Stimulated activated CD8-positive, alpha-beta memory T cell treated with anti-CD3 and anti-CD28 coated beads, Interleukin-15, amount 100 ng/mL, for 1 hour (primary cell): Measurements from ENCODE around the gene VWA8.
"Not testable (repeated sequence)": the region's sequence is repeated elsewhere in the genome, so short reads cannot be mapped to it uniquely, and the experiment has no call there.

Source experiments
- DNase-seq: peaks from one replicate; pipeline ENCODE4 v3.0.0-alpha.2; 2020; ENCODE audit warnings: low read depth

Gene VWA8

DNA sequence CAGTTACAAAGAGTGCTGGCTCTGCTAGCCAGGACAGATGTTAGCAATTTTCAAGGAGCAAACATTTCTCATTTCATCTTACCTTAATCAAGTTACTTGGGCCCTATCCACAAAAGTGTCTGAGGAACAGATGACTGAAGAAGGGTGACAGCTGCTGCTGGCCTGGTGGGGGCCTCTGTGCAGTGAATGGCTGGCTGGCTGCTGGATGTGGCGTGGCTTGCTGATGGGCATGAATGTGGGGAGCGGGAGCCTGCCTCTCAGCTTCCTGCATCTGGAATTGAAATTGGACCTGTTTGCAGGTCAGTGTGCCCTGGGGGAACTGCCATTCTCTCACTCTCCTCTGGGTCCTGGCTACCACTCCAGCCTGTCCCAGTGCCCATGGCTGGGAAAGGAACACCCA is 408.9 kb downstream of the VWA8 start:
- DNase-seq, result no peak

GRCh38 chr13:41550276-41550675 is 410.6 kb downstream of the VWA8 start:
- DNase-seq, result no peak

DNA sequence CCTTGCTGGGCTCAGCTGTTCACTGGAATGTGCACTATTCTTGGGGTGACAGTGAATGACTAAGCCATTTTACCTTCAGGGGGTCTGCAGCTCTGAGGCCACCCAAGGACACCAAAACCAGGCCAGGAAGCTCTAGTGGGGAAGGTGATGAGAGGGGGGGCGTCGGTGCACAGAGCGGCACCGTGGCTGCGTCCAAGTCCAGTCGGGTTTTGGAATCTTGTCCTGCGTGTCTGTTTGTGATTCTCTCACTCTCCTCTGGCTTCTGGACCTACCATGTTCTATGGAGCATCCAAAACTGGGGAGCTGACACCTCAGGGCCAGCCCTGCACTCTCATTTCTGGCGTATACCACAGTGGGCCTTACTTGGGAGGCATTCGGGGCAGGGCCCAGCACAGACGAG is 411.4 kb downstream of the VWA8 start:
- no peak for DNase-seq

DNA sequence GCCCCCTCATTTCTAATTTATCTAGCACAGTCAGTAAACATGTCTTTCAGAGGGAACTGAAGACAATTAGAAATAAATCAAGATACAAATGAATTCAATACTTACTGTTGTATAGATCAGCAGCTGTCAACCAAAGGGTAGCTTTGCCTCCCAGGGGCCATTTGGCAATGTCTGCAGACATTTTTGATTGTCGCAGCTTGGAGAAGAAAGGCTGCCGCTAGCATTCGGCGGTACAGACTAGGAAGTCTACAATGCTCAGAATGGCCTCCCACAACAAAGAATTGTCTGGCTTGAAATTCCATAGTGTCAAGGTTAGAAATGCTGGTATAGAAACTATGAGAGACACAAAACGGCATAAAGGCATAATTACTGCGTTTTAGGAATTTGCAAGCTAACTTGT is 412.0 kb downstream of the VWA8 start:
- DNase-seq, result no peak

GRCh38 chr13:41548031-41548430 is 412.9 kb downstream of the VWA8 start:
- no peak for DNase-seq

DNA sequence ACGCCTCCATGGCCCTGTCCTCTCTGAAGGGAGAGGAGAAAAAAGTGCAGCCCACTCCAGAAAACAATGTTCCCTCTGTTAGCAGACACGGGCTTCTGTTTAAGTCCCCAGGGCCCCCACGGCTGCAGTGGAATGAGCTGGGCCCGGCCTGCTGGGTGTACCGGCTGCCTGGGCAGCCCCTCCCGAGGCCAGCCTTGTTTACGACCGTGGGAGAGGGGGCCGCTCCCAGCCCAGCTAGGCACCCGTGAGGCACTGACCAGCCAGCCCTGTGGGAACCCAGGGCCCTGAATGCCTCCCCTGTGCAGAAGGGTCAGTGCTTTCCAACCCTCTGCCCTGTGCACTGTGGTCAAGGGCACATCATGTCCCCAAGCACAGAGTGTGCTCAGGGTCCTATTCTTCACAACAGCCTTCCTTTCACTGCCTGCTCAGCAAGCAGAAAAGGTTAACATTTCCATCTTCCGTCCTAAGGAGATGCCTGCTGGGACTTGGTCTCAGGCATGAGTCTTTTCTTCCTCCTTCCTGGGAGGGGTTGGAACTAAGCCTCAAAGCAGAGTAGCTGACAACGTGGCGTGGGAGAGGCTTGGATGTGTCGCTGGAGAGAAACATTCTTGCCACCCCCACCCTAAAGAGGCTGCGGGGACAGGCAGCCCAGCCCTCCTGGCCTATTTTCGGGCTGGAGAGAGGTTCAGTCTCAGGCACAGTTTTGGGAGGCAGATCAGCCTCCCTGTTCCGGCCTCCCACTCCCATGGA is 413.5 kb downstream of the VWA8 start:
- DNase-seq, result no peak

DNA sequence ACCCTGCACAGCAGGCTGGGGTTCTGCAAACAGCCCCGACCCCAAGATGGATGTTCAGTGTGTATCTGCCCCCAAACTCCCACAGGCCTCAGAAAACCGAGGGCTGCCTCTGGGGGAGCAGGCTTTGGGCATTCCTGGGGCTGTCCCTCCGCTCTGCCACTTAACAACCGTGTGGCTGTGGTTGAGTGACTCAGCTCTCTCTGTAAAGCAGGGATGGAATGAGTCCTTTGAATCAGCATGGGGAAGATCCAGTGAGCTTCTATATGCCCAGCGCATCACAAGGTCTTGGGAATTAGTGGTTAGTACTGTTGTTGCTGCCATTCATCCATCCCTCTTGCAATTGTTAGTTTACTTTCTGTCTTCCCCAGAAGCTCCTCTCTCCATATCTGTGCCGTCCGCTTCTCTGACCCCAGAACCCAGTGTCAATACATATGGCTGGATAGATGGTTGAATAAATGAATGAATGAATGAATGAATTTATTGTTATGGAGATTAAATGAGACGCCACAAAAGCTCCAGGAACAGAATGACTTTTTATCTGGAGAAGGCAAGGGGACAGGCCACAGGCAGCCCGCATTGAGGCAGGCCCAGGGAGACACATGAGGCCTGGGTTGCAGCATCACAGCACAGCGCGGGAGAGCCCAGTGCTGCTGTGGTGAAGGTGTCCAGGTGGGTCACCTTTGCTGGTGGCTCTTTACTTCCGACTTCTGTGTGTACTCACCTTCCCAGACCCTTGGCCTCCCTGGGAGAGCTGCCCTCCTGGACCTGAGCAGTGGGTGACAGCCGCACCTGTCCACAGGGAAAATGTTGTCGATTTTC is 414.3 kb downstream of the VWA8 start:
- no peak for DNase-seq

DNA sequence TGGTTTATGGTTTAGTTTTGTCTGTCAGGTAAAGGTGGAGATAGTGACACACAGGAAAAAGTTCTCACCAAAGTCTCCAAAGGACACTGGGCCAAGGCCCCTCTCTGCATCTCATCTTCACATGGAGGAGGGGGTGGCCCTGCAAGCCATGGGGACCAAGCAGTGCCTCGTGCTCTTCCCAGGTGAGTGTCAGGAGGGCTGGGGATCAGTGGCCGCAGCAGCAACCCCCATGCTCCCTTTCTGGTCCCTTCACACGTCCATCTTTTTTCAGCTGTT is 415.5 kb downstream of the VWA8 start:
- DNase-seq, result no peak

DNA sequence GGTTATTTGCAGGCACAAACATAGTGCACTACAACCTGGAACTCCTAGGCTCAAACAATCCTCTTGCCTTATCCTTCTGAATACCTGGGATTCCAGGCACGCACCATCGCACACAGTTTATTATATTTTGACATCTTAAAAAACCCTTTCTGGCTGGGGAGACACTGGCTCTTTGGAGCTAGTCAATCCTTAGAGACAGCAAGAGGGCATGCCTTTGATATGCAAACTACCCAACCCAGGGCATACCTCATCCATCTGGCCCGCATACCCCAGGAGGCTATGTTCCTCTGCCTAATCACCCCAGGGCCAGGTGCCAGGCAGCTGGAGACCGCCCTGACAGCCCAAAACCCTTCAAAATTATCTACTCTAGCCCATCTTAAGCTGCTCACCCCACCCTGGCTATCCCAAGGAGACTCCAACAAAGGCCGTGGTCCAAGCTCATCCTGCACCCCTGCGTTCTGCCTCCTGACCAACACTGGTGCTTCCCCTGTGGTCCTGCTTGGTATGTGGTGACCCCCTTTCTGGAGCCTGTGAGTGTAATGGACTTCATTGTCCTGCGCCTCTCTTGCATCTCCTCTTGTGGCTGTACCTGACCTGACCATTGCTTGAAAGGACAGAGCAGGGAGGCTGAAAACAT is 417.1 kb downstream of the VWA8 start:
- no peak for DNase-seq

- DNase-seq, result not testable (repeated sequence)
Measured at GRCh38 chr13:41542799-41543198, 418.1 kb downstream of the VWA8 start.

- DNase-seq, result no peak
Measured at GRCh38 chr13:41542281-41542680, 418.6 kb downstream of the VWA8 start.

DNA sequence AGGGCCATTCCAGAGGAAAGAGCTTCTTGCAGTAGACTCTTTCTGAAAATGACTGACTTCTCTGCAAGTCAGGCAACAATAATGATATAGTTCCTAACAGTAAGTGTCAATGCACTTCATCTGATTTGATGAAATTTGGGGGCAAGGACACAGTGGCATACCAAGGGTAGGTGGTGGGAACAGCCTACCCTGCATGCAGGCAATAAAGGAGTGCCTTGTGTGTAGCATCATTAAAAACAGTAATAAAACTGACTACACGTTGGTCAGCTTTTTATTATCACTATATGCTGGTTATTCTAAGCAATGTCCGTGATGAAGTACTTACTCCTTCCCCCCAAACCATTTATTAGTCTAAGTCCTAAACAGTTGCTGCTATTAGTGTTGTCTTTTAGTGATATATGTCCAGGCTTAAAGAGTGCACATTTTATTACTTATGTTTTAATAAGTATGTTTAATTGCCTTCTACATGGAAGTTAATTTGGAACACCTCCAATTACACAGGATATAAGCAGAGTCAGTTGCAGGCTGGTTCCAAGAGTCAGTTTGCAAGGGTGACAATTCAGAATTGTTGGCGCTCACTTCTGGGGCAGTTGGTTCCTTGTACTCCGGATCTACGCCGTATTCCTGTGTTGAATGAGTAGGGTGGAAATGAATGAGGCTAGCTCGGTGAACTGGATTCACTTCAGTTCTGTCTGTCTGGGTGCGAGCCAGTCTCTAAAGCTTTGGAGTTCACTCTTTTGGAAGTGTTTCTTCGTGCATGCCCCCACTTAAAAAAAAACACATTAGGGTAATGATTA is 419.6 kb downstream of the VWA8 start:
- DNase-seq, result no peak

DNA sequence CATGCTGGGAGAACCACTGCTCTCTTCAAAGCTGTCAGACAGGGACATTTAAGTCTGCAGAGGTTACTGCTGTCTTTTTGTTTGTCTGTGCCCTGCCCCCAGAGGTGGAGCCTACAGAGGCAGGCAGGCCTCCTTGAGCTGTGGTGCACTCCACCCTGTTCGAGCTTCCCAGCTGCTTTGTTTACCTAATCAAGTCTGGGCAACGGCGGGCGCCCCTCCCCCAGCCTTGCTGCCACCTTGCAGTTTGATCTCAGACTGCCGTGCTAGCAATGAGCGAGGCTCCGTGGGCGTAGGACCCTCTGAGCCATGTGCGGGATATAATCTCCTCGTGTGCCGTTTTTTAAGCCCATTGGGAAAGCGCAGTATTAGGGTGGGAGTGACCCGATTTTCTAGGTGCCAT is 420.7 kb downstream of the VWA8 start:
- not testable (repeated sequence) for DNase-seq

DNA sequence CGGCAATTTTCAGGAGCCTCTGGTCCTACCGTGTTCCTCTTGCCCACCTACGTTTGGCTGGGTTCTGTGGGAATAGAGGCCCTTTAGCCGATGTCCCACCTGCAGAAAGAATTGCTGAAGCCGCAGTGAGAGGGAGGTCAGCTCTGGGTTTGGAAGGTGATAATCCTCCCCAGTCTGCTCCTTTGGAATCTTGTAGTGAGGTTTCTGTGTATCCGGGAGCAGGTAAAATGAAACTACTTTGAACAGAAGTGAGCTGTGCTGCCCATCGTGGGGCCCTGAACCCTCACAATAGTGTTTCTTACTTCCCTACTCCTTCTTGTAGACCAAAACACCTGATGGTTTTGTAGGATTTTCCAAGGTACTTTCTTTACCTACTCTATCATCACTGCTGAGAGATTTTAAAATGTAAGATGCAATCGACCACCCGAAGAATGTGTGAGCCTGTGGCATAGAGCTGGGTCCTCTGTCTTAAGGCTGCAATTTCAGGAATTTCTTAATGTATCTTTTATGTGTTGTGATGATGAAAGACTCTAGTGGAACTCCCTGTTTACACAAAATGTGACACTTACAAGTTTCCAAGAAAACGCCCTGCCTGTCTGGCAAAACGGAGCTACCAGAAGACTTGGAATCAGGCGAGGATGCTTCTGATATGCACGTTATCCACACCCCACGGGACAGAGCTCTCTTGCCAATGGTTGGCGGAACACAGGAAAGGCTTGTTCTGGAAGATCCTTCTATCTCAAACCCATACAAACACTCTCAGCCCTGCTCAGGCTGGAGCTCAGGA is 427.4 kb downstream of the VWA8 start:
- no peak for DNase-seq

- DNase-seq, result no peak
Measured at GRCh38 chr13:41528021-41528420, 432.9 kb downstream of the VWA8 start.

DNA sequence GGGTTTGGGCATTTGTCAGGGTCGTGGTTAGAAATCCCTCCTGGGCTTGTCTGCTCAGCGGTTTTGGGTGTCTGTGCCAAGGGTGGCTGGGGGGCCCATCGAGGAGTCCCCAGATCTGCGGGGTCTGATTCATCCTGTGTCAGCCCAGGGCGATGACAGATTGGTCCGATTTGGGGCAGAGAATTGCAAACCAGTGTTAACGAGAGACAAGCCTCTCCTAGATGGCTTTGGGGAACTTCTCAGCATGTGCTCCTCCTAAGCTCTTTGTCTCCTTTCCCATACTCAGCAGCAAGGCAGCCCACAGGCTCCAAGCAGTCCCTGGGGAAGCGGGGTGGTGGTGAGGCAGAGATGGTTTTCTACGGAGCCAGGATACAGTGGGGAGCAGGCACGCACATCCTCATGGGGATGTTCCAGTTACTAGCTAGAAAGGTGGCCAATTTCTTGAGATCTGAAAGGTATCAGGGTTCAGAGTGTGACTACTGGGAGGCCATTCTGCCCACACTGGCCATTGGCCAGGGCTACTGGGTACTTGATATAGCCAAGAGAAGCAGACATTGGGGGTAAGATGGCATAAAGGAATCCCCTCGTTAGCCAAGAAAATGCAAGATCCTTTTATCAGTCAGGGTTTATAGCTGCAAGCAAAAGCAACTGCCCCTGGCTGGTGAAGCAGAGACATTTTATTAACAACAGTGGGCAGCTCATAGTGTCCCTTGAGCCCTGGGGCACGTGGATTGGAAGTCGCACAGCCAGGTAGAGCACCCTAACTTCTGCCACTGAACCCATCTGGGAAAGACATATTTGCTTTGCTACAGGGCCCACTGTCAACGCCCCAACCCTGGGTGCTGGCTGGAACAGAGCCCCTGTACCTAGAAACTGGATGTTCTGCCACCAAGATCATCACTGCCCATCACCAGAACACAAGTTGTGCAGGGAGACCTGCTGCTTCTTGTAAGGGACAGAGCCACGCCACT is 440.0 kb downstream of the VWA8 start:
- no peak for DNase-seq

- DNase-seq, result no peak
Measured at GRCh38 chr13:41520016-41520659, 440.8 kb downstream of the VWA8 start.
